Hepatocyte (in vitro differentiated cells): ENCODE measurements around the gene DPF3.

ENCODE experiments used
- EZH2 ChIP-seq: fragments of 200-600 bp; sonication (generic); IDR thresholded peaks from 2 replicates; pipeline ENCODE4 v1.6.1; 2016; ENCODE audit warnings: antibody characterized with exemption, mild to moderate bottlenecking, borderline replicate concordance
- TF ChIP-seq, protein P1 (sequence below): fragments of 200-600 bp; sonication (generic); IDR thresholded peaks from 2 replicates; pipeline ENCODE4 v1.5.1; 2016; ENCODE audit warnings: antibody characterized with exemption, mild to moderate bottlenecking; ENCODE audit not compliant: poor library complexity

DNA sequence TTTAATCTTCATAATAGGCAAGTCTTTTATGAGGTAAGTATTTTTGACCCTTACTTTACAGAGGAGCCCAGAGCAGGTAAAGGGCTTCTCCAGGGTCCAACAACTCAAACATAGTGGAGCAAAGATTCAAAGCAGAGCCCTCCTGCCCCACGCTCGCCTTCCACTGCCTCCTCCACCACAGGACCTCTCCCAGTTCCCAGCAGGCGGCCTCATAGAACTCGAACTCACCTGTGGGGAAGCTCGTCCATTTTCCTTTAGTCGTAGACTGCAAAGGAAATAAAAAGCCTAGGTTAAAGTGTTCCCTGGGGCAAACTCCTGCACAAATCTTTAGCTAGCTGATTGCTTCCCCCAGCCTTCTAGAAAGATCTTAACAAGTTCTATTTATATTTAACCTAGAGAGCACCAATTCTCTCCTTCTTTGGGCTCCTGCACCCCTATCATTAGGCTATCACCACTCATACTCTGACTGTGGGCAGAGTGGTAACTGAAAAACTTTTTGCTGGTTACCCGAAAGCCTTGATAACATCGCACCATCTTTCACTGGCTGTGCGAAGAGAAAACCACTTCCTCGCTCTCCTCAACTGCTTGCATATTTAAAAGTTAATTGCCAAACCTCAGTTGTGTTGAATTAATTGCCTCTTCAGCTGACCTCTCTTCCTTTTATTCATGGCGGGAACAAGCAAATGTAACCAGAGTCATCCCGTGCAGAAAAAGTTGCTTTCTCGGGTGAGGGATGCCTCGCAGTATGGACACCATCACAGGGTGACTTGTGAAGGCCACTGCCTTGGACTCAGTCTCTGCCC lies 299.6 kb downstream of the DPF3 start:
- TF ChIP-seq, protein P1, sequence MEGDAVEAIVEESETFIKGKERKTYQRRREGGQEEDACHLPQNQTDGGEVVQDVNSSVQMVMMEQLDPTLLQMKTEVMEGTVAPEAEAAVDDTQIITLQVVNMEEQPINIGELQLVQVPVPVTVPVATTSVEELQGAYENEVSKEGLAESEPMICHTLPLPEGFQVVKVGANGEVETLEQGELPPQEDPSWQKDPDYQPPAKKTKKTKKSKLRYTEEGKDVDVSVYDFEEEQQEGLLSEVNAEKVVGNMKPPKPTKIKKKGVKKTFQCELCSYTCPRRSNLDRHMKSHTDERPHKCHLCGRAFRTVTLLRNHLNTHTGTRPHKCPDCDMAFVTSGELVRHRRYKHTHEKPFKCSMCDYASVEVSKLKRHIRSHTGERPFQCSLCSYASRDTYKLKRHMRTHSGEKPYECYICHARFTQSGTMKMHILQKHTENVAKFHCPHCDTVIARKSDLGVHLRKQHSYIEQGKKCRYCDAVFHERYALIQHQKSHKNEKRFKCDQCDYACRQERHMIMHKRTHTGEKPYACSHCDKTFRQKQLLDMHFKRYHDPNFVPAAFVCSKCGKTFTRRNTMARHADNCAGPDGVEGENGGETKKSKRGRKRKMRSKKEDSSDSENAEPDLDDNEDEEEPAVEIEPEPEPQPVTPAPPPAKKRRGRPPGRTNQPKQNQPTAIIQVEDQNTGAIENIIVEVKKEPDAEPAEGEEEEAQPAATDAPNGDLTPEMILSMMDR = no peak
- no peak for TF ChIP-seq EZH2
